IPS-NIHi11 (cell line): ENCODE data around the gene CCDC7.
"Not testable (repeated sequence)": the region's sequence is repeated elsewhere in the genome, so short reads cannot be mapped to it uniquely, and the experiment has no call there.

Experiments used
- DNase-seq: peaks from one replicate; pipeline ENCODE4 v3.0.0; 2012; ENCODE audit warnings: mixed read lengths, low spot score

The CCDC7 gene

DNA sequence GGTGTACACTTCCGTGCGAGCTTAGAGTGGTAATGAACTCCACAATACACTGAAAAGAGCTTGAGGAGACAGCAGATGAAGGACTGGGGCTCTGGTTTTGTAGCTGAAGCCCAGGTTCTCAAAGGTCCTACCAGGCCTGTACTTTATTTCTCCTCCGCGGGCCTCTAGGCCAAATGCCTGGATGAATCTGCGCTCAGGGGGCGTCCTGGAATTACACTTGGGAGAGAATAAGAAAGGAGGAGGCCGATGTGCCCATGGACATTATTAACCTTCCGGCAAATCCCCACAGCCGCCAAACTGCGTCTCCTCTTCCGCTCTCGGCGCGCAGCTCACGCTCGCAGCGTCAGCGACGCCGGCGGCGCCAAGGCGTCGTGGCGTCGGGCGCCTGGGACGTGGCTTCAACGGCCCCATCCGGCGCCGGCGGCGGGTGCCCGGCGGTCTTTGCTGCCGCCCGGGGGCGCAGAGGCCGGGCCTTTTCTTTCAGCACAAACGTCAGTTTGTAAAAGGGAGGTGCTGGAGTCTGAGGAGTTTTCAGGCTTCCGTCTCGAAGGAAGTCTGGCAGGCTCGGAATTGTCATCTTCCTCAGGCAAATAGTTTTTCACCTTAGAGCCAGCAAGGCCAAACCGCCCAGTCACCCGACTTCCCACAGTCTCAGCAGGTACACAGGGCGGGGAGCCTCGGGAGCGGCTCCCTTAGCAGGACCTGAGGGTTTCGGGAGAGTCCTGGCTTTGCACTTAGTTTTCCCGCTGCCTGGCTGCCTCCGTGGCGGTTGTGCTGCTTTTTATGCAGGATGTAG lies at the start of gene CCDC7:
CCDC7 (plus strand) TSS at position 401 of the 796 bp plus-strand sequence. CDS start 5,503 bp downstream, outside the sequence.
- DNase-seq, result peak; percentile 89

DNA sequence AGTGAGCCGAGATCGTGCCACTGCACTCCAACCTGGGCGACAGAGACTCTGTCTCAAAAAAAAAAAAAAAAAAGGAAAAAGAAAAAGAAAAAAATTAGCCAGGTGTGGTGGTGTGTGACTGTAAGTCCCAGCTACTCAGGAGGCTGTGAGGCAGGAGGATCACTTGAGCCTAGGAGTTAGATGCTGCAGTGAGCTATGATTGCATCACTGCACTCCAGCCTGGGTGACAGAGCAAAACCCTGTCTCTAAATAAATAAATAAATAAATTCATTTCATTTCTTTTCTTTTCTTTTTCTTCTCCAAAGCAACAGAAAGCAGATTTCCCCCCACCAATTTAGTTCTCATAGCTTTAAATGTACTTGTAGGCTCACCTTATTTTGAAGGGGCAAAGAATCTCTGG lies 48.8 kb upstream of the CCDC7 start:
- DNase-seq, result not testable (repeated sequence)

DNA sequence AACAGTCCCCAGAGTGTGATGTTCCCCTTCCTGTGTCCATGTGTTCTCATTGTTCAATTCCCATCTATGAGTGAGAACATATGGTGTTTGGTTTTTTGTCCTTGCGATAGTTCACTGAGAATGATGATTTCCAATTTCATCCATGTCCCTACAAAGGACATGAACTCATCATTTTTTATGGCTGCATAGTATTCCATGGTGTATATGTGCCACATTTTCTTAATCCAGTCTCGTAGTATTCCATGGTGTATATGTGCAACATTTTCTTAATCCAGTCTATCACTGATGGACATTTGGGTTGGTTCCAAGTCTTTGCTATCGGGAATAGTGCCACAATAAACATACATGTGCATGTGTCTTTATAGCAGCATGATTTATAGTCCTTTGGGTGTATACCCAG lies 46.2 kb upstream of the CCDC7 start:
- not testable (repeated sequence) for DNase-seq

DNA sequence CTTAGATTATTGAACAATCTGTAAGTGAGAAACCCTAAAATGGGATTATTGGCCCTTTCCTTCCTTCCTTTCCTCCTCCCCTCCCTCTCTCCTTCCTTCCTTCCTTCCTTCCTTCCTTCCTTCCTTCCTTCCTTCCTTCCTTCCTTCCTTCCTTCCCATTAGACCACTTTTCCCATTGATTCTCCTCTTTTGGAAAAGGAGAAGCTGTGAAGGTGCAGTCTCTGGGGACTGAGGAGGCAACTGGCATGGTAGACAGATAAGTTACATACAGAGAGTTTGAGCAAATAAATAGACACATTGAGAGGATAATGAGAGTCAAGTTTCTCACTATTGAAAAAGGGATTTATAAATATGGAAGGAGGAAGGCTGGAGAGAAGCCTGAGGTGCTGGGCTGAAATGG lies 45.0 kb upstream of the CCDC7 start:
- no peak for DNase-seq

DNA sequence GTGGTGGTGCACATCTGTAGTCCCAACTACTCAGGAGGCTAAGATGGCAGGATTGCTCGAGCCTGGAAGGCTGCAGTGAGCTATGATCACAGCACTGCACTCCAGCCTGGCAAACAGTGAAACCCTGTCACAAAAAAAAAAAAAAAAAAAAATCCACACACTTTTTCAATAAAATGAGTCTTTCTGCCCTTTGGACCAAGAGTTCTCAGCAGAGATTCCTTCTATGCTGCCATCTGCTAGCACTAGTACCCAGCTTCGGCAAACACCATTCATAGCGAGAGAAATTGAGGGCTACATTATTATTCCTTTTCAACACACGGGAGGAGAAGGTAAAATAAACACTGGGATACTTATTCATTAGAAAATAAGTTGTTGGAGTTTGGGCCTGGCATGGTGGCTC lies 43.4 kb upstream of the CCDC7 start:
- DNase-seq, result no peak

DNA sequence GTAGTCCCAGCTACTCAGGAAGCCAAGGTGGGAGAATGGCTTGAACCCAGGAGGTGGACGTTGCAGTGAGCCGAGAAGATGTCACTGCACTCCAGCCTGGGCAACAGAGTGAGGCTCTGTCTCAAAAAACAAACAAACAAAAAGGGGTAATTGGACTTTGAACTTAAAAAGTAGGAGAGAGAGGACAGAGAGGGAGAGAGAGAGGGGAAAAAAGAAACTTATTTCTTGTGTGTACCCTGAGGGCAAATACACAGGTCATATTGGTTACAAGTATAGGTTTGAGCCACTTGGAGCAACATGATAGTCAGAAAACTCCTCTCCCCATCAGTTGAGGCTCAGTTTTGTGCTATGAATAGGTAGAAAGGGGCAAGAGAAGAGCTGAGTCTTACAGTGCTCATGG lies 42.8 kb upstream of the CCDC7 start:
- DNase-seq, result no peak

DNA sequence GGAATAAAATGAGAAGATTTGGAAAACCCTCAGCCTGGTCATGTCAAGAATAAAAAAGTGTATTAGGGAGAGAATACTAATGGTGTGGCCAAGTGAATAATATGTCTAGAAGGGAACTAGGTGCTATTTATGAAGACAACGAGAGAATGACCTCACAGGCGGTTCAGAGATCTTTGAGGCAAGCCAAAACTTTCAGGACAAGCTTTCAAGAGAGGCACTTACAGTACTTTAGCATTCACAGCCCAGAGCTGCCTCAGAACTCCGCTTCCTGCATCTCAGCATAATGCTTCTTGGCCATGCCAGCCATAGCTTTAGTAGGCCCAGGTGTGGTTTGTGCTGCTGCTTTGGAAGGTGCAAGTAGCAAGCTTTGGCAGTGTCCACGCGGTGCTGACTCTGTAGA lies 37.2 kb upstream of the CCDC7 start:
- DNase-seq, result no peak

DNA sequence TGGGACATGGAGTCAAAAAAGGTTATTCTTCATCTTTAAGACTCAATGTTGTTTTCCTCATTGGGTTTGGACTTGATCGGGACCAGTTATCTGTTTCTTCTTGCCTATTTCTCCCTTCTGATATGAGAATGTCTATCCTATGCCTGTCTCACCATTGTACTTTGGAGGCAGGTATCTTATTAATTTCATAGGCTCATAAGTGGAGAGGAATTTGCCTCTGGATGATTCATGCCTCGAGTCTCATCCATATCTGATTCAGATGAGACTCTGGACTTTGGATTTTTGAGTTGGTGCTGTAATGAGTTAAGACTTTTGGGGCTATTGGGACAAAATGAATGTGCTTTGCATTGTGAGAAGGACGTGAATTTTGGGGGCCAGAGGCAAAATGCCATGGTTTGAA lies 36.2 kb upstream of the CCDC7 start:
- DNase-seq, result no peak

DNA sequence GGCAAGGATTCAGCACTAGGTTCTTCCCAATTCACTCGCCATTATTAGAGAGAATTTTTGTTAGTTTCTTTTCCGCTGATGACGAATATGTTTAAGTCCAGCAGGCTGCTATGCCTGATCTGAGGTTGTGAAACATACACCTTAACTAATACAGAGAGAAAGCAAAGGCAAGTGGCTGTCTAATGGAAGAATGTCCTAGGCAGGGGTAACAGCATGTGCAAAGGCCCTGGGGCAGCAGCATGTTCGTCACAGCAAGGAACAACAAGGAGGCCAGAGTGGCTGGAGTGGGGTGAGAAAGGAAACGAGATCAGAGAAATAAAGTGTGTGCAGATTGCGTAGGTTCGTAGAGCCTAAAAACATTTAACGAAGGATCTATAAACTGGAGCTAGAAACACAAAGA lies 35.4 kb upstream of the CCDC7 start:
- no peak for DNase-seq

DNA sequence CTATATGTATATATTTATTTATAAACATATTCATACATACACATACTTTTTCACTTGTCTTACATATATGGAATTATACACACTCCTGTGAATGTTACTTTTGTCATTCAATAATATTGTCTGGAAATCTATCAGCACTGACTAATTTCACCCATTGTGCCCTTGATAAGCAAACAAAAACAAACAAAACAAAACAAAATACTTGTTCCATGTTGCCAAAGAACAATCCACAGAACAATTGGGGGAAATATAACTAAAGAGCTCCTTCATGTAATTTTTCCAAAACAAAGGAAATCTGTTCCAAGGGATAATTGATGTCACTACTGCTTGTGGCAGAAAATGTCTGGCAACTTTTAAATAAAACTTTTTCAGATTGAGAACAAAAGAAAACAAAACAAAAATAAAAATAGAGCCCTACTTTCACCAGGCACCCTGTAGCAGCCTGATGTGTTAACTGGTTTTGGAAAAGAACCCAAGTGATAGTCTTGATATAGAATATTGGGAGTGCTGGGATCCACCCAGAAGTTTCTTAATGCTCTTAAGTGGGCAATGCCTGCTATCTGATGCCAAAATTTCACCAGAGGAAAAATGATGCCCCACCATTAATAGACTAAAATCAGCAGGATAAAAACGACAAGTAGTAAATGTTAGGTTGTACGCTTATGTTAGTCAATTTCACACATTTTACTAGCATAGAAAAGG lies 34.0 kb upstream of the CCDC7 start:
- DNase-seq, result no peak

DNA sequence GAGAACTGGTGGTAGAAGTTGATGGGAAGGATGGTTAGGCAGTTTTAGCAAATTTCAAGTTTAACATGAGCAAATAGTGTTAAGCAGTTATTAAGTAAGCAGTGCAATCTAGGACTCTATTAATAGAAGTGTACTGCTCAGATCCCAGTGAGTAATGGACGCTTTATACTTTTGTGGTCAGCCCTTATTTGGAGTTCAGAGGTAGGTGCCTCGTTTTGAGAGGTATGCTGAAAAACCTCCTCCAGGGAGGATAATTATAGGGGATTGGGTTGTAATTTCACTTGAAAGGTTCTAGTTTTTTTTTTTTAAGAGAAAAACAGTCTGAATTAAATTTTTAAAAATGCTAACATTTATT lies 33.5 kb upstream of the CCDC7 start:
- DNase-seq, result no peak

DNA sequence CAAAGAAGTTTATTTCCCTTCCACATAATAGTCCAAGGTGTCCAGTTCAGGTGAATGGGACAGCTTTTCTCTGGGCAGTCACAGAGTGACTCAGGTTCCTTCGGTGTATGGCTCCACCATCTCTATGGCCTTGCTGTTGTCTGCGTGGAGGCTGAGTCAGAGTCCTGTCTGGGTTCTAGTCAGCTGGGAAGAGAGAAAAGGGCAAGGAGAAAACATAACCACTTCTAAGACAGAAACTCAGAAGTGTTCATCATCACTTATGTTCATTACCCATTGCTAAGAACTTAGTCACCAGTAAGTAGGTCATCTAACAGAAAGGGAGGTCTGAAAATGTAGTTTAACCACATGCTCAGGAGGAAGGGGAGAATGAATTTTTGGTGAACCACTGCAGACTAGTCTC lies 32.4 kb upstream of the CCDC7 start:
- no peak for DNase-seq

DNA sequence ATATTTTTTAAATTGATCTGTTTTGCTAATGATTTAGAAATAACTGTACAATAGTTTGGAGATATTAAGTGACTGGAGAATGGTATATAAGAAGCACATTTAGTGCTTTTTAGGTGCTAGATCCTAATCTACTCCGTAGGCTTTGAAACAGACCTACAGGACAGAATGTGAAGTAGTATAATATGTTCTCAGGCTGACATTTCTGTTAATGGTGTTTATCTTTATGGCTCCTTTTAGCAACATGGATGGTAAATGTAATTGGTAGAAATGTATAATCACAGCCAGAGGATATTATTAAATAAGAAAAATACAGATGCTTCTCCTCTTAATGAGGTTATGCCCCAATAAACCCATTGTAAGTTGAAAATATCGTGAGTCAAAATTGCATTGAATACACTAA lies 30.6 kb upstream of the CCDC7 start:
- no peak for DNase-seq

DNA sequence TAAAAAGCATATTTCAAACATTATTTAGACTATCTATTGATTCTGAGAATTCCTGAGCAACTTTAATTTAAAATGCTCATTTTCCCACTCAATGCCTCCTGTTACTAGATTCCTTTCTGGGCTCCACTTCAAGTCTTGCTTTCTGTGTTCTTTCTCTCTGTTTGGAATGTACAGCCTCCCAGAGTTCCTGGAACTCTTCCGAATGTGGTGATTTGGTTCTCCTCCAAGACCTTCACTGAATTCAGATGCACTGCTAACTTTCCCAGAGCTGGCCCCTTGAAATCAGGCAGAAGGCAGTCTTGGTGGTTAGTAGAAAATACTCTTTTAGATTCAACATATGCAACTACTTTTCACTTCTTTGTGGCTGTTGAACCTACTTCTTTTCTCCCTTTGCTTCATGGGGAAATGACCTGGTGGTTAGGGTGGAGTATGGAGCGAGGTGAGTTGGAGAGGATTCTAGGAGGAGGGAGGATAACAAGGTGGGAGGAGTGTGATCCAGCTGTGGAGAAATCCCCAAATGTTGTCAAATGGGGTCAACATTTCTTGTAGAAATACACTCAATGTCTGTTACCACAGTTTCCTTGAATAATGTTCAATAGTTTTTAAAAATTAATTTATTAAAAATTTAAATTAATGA lies 27.9 kb upstream of the CCDC7 start:
- no peak for DNase-seq

DNA sequence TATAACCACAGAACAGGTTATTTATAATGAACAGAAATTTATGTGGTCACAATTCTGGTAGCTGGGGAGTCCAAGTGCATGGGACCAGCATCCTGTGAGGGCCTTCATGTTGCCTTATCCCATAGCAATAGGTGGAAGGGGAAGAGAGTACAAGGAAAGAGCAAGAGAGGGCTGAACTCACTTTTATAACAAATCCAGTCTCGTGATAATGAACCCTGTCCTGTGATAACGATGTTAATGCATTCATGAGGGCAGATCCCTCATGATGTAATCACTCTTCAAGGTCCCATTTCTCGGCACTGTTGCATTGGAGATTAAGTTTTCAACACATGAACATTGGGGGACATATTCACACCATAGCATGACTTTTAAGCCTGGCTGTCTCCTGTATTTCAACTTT lies 27.4 kb upstream of the CCDC7 start:
- DNase-seq, result no peak

DNA sequence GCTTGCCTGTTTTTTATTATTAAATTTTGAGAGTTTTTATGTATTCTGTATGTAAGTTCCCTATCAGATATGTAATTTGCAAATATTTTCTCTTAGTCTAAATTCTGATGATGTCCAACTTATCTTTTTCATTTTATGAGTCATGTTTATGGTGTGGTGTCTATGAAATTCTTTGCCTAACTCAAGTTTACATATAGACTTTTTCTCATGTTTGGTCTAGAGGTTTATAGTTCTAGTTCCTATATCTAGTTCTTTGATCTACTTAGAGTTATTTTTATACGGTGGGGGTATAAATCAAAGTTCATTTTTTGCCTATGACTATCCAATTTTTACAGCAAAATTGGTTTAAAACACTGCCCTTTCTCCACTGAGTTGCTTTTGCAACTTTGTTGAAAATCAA lies 26.3 kb upstream of the CCDC7 start:
- DNase-seq, result no peak

DNA sequence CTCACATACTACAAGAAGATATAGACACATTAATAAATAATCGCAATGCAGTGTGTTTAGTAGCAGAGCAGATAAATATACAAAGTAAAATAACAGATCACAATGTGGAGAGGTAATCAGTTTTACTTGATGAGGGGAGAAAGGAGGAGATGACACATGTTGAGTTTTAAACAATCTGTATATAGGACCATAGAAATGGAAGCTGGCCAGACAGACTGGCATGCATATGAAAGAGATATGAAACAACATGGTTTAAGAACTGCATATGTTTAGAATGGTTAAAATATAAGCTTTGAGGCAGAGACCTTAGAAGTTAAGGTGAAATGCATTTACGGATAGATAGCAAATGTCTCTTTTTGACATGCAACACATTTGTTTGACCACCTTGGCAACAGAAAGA lies 19.8 kb upstream of the CCDC7 start:
- DNase-seq, result no peak

DNA sequence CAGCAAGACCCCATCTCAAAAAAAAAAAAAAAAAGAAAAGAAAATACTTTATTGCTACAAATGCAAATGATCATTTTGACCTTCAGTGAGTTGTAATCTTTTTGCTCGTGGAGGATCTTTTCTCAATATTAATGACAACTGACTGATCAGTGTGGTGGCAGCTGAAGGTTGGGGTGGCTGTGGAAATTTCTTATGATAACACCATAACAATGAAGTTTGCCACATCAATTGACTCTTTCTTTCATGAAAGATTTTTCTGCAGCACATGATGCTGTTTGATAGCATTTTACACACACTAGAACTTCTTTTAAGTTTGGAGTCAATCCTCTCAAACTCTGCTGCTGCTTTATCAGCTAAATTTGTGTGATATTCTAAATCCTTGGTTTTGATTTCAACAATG lies 12.4 kb upstream of the CCDC7 start:
- no peak for DNase-seq

DNA sequence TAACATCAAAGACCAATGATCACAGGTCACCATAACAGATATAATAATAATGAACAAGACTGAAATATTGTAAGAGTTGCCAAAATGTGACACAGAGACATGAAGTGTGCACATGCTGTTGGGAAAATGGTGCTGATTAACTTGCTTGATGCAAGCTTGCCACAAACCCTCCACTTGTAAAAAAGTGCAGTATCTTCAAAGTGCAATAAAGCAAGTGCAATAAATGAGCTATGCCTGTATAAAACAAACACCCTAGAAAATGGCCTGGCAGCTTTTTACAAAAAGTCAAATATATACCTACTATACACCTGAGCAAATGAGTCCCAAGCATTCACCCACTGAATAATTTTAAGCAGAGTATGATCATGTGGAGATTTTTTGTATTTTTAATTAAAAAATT lies 9.7 kb upstream of the CCDC7 start:
- DNase-seq, result no peak

DNA sequence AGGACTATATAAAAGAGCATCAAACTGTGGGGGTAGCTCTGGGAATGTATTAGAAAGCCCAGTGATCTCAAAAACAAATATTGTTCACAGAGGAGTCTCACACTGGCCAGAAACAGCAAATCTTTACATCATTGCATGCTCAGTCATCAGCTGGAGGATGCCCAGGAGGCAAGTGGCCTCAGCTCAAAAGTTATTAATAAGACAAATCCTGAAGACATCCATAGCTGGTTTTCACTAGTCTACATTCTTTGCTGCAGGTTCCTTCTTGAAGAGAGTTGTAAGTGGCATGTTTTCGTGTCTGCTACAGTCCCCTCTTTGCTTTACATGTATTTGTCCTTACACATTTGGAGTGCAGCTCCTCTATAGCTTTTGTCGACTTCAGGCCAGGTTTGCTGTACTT lies 8.6 kb upstream of the CCDC7 start:
- no peak for DNase-seq

DNA sequence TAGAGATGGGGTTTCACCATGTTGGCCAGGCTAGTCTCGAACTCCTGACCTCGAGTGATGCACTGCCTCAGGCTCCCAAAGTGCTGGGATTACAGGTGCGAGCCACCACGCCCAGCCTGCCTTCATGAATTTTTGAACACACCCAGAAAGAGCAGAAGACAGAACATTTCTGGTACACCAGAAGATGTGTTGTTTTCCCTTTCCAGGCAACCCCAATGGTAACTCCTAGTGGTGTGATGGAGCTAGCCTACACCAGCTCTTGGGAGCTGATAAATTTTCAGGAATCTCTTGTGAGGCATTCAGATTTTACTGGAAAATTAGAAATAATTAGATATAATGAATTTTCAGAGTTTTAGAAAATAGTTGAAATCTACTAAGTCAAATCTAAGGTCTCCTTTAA lies 904 bp upstream of the CCDC7 start:
- no peak for DNase-seq

DNA sequence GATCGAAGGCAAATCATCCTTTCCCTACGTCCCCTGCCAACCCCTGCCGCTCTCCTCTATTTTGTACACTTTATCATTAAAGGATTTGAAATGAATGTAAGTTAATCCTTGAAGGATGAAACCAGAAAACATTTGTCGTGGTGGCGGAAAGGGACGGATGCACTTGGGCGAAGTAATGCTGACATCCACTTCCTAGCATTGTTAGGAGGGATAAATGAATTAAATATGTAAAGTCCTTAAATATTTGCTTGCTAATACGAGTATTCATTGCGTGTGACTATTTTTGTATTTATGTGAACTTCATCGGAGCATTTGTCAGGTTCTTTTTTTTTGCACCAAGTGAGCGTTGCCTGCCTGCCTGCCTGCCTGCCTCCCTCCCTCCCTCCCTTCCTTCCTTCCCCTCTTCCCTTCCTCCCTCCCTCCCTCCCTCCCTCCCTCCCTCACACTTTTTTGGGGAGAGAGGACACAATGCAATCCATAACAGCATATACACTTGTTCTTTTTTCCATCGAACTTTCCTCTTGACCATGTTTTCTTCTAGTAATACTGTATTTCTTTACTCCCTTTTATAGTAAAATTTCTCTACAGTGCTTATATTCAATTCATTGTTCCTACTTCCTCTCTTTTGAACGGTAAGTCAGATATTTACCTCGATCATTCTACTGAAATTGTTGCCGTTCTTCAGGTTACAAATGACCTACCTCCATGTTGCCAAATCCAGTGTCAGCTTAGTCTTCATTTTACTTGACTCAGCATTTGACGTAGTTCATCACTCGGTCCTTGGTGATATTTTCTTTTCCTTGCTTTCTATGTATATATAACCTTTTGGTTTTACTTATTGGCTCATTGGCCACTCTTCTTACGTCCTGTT lies 831 bp downstream of the CCDC7 start:
- peak; percentile 7 for DNase-seq
